HG03571 (cell line): ENCODE results near the gene NSF.
"Not testable (repeated sequence)": the region's sequence is repeated elsewhere in the genome, so short reads cannot be mapped to it uniquely, and the experiment has no call there.

Experiments
- ATAC-seq: cut with Tn5 transposase; IDR thresholded peaks from one replicate; pipeline ENCODE4 v1.9.1; 2021; ENCODE audit not compliant: unreplicated experiment

Gene NSF

DNA sequence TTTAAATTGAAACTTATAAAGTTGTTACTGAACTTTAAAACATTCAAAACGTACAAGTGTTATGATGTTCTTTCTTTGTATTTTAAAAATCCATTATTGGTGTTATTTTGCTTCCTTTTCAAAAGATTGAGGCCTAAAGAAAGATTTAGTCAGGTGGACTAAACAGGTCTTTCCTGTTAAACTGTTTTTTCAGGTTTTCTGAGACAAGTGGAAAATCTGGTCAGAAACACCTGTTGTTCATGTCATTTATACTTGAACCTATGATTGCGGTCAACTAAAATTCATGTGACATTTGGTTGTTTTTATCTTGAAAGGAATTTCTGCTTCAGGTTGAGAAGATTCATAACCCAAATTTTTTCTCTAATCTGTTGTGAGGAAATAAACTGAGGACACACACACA is 108.5 kb downstream of the NSF start:
- not testable (repeated sequence) for ATAC-seq

DNA sequence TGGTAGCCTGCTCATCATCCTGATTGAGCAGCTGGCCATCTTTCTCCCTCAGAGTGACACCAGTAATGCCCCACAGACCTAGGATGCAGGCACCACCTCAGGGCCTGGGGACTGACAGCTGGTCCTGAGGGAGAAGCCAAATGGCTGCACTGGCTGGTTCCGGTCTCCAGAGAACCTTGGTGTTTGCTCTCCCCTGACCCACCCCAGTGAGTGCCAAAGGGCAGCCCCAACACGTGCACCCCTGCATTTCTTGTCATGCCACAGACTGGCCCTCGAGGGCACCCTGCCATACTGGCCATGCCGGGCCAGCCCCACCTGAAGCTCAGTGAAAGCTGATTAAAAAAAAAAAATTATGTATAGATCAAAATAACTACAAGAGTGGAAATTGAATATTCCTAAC is 127.5 kb downstream of the NSF start:
- no peak for ATAC-seq

DNA sequence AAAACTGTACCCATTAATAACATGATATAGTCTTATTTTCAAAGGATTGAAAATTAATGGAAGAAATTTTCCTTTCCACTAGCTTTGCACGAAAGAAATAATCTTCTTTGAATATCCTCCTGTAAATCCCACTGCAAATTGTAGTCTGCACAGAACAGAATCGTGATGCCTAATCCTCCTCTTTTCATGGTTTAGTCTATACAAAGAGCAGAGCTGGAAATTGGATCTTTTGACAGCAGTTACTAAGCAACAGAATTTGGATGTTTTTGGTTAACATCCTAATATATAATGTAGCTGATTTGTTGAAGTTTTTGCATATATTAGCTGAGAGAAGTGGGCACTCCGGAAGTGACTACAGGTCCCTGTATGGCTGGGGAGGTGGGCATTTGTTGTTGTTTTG is 129.4 kb downstream of the NSF start:
- no peak for ATAC-seq

DNA sequence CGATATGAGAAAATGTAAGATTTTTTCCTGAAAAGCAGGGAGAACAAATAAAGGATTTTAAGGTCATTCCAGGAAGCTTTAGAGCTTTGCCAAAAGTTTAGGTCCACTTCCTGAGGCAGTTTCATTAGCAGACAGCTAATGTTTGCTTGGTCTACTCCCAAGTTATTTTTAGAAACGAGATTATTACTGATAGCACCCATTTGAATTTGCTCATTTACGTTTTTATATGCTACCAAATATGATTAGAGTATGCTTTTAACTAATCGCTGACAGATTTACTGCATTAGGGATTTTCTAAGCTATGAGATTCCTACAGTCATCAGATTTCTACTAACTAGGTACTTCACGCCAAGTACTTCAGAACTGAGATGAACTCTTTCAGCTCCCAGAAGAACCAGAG is 129.9 kb downstream of the NSF start:
- no peak for ATAC-seq

DNA sequence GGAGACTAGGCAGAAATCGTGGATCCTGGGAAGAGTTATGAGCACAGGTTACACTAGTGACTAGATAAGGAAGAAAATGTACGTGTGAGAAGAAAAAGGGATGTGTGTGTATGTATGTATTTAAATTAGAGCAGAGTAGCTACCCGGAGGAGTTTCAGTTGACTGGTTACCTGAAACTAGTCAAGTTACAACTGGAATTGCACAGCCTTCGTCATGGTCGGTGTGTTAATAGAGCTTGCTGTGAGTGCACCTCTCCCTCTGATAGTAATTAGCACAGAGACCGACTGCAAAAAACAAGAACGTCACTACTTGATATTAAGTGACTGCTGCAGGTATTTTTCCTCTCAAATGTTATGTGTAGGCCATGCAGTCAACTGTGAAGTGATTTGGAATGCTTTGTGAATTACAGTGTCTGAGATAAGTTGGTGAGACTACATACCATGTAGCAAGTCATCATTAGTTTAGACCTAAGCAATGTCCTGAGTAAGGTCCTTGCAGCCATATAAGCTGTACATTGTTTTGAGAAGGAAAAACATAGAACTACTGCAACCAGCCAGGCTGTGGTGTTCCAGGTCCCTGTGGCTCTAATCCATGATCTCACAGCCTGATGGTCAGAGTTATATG is 132.3 kb downstream of the NSF start:
- ATAC-seq: no peak

DNA sequence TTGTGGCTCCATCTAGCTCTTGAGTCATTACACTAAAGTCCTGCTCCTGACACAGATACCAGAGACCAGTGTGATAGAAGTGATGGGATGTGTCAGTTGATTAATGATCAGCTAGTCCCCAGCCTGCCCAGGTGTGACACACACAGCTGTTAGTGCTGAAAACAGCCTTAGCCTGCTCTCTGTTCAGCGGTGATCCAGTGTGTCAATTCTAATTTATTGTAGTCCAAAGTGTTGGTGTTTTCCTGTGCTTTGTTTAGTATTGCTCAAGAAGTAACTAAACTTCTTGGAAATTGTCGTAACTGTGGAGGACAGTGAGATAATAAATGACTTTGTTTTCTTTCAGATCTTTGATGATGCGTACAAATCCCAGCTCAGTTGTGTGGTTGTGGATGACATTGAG is 135.7 kb downstream of the NSF start:
- ATAC-seq: no peak

DNA sequence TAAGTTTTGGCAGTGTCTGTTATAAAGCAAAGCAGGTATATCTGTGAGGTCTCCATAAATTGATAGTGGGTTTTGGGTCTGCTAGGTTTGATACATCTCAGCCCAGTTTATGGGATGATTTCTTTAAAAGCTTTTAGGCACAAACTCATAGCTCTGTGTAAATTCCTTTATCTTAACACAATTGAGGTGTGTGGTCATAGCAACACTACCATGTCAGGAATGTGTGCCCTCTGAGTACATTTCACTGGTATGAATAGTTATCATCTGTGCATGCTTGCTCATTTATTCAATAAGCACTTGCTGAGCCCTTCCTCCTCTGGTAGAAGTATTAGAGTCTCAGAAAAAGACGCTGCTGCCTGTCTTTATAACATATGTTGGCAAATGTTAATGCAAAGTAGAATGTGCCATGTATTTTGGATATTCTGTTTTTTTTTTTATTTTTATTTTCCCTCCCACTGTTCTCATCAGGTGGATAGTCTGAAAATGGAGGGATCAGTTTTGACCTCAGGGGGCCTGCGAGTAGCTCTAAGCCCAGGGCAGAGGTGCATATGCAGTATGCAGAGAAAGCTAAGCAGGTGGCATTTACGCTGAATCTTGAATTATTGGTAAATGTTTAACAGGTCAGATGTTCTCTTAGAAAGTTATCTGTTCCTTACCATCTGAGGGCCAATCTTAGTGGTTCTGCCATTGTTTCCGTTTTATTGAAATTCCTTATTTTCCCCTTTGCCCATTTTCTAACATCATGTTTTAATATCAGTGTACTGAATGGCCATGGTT is 137.3 kb downstream of the NSF start:
- ATAC-seq: no peak

DNA sequence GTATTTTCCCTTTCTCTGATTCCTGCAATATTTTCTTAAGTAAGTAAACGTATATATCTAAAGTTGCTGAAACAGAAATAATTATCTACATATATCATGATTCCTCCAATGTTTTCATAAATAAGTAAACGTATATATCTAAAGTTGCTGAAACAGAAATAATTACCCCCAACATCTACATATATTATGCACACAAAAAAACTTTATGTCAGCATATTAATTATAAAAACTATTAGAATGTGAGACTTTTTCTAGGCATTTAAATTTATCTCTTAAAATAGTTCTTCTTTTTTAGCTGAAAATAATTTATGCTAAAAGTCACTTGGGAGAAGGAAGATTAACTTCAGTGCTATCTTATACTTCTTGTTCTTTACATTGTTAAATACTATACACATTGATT is 139.6 kb downstream of the NSF start:
- ATAC-seq: no peak

DNA sequence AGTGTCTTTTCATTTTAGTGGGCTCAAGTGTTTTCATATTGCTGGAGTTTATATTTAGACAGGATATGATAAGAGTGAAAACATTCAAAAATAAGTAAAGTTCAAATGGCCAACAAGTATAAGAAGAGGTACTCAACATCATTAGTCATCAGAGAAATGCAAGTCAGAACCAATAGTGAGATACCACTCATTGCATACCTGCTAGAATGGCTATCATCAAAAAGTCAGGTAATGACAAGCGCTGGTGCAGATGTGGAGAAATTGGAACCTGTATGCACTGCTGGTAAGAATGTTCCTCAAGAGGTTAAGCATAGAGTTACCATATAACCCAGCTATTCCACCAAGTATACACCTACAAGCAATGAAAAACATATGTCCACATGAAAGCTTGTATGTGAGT is 140.2 kb downstream of the NSF start:
- no peak for ATAC-seq

DNA sequence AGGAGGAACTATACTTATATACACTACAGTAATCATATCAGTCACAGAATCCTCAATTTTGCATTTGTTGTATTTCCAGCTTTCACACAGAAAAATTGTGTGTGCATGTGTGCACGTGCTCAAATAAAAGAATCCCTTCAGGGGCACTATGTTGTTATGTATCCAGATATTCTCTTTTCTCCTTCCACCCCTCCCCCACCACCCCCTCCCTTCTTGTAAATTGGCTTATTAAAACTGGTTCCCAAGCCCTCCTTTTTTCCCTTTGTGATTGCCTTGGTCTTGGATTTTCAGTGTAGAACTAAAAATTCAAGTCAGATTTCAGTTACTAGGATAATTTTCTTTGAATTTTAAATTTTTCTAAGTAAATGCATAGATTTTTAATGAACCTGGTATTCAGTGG is 141.7 kb downstream of the NSF start:
- ATAC-seq: no peak

DNA sequence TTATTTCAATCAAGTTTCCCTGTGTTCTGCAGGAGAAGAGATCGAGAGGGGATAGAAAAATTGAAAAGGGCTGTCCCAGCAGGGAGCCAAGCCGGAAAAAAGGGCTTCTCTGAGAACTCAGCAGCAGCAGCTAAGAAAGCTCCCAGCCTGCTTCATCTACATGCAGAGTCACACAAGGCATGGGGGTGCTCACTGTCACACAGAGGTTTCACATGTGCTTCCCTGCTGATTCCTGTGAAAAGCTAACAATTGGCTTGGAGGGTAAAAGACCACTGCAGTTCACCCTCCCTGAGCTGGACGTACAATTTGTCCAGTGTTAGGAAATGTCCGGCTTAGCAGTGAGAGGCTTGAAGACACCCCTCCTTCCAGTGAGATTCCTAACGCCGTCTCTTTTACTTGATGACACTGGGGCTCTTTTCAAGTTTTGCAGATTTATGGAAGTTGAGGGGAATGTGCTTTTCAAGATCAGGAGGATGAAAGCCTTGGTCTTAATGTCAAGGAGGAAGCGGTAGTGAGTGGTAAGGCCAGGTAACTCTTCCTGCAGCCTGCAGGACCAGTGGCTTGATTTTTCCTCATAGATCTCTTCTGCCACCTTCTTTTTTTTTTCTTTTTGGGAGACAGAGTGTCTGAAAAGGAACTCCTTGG is 142.4 kb downstream of the NSF start:
- no peak for ATAC-seq

DNA sequence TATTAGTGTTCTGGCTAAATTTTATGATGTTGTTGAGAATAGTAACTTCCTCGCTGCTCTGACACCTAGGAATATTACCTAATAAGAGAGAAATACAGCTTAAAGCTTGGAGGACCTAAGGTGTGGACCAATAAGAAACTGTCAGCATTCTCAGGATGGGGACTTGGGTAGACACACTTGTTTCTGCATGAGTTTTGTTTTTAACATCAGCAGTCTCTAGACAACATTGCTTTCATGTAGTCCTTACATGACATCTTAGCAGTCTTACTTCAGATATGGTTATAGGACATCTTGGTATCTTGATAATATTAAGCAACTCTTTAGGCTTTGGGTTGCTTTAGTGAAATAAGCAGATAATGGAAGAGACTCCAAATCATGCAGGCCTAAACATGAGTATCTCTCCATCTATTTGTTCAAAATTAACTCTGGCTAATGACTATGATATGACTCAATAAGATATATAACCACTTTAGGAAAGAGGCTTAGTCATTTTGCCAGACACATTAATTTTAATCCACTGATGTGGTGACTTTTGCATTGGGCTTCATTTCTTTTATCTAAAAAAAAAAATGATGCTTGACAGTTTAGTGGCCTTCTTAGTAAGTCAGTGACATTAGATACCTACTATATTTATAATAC is 143.5 kb downstream of the NSF start:
- ATAC-seq: no peak

DNA sequence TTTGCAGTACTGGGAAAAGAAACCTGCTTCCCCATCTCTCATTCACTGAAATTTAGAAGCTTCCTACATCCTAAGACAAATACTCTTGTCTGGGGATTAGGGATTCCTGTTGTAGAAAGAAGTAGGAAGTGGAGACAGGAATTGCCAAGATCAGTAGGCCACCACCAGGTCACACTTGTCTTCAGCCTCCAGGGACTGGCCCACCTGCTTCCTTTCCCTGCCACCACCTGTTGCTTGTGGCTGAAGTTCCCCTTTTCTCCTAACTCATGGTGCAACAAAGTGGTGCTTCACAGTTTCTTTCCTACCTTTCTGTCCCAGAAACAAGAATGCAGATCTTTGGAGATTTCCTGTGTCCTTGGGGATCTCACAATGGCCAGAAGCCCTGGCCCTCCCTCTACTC is 145.6 kb downstream of the NSF start:
- no peak for ATAC-seq

DNA sequence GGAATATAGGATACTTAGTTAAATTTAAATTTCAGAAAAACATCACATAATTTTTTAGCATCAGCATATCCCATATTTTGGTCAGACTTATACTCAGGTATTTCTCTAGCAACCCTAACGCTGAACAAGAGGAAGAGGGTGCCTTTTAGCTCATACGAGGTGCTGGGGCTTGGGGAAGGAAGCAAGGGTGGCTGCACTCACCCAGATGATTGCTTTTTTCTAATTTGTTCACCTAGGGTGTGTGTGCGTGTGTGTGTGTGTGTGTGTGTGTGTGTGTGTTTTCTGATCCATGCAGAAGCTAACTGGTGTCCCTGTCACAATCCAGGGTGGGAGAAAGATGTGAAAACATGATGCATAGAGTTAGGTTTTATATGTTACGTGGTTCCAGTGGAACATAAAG is 146.9 kb downstream of the NSF start:
- no peak for ATAC-seq

DNA sequence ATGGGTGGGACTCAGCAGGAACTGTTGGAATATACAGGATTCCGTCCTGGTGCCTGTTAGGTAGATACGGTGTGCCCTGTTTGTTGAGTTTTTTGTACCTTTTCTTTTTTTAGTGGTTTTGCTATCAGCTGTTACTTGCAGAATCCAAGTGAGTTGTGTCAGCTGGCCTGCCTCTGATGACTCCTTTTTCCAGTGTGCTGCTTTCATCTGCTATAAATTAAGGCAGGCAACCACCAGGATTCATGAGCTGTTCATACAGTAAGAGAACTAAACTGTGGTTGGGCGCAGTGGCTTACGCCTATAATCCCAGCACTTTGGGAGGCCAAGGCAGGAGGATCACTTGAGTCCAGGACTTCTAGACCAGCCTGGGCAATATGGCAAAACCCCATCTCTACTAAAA is 148.1 kb downstream of the NSF start:
- ATAC-seq: no peak

DNA sequence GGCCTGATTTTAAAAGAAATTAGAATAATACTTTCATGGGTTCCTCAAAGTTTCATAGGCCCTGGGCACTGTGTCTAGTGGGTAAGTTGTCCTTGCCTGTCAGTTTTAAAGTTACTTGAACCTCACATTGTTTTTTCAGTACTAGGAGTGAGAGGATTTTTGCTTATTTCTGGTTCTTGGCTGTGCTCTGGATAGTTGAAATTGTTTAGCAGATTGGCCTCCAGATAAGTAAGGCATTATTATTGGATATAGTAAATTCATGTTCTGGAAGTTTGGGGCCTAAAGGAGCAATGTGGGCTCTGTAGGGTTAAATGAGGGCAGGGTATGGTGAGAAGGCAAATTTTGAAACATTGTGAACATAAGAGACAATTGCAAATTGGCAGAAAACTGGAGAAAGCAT is 149.5 kb downstream of the NSF start:
- ATAC-seq: no peak

DNA sequence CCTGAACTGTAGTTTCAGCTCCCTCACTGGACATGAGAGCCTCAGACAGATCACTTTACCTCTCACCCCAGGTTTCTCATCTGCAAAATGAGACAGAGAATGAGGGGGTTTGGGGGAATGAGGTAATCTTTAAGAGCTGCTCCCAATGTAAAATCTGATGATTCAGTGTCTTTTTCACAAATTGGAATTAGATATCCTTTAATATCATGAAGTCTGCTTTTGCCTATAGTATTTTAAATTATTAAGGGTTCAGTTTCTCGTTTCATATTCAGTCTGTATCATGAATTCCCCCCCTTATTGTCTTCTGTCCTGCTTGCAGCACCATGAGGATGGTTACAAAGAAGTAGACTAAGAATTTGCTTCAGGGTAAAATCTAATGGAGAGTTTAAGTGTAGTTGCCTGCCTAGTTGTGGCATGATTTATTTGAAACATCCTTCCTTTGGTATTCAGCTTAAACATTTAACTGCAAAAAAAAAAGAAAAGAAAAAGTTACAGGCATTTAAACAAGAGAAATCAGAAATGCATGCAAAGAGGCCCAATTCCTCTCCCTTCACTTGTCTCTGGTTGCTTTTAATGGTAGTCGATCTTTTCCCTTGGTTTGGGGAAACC is 150.8 kb downstream of the NSF start:
- no peak for ATAC-seq

DNA sequence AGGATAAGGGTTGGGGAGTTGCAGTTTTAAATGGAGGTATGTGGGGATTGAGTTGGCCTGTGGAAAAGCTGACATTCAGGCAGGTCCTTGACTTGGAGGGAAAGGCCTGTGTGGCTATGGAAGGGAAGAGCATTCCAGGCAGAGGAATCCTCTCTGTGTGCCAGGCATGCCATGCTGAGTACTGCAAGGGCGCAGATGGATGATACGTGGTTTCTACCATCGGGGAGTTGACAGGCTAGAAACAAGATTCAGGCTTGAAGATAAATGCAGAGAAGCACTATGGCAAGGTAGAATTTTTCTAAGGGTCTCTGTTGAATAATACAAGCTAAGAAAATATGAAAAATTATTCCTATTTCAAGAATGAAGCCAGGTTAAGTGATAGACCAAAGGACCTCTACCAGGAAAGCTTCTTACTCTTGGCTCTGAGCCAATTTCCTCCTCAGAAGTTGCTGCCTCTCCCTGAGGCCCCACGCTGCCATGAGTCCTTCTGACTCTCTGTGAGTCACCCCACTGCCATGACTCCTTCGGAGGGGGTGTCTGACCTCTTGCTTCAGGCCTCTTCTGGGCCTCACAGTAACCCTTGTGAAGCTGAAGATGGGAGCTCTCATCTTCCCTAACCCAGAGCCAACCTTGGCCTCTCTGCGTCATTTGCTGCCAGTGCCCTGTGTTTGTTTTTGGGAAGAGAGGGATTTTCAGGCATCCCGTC is 152.2 kb downstream of the NSF start:
- no peak for ATAC-seq

DNA sequence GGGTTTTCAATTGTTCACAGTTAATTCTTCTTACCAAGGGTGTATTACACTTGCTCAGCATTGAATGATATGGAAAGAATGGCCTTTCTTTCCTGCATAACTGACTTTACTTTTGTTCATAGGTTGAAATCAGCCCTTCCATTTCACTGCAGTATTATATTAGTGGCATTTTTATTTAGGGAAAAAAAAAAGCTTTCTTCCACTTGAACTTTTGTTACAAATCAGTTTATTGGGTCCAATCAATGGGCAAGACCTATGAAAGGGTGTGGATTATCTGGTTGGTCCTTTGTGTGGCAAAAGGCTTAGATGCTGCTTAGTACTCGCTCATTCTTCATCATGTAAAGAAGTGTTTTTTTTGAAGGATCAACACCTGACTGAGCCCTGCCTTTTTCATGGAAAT is 154.0 kb downstream of the NSF start:
- no peak for ATAC-seq

DNA sequence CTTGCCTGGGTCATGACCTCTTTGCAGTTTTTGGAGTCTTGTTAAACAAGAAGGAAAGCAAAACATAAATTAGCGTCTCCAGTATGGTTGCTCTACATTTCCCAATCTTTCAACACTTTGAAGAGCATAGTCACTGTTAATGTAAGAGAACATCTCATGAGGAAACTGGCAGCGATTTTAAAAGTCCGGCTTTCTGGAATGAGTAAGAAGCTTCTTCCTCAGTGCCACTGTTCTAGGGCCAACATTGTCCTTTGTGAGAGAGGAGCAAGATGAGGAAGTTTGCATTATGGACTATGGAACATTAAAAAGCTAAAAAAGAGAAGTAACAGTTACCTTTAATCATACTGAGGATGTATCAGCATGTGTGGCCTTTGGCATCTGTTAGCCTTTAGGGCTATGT is 154.9 kb downstream of the NSF start:
- no peak for ATAC-seq

DNA sequence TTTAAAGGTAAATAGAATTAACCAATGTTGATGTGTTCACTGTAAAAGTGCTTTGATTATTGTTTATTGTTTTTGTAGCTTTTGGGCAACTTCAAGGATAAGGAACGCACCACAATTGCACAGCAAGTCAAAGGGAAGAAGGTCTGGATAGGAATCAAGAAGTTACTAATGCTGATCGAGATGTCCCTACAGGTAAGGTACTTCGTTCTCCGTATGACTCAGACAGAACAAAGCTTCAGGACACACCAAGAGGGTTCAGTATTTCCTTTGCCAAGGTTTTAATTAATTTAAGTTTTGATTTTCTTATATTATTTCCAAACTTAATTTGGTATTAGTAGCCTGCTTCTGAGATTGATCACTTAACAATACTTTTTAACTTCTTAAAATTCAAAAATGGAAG is 161.0 kb downstream of the NSF start:
- no peak for ATAC-seq
